ENCODE measurements around the gene BABAM2.
A peak's percentile ranks its signal among the peaks of the same experiment; 100 is the strongest.
"Not testable (repeated sequence)": the region's sequence is repeated elsewhere in the genome, so short reads cannot be mapped to it uniquely, and the experiment has no call there.

The BABAM2 gene

GRCh38 chr2:27863146-27863545 is 27.4 kb upstream of the BABAM2 start:
- no peak overlapping the region for H3K4me3 ChIP-seq
- DNase-seq (ENCODE audit: low spot score in 2 of 2), result no peak
- in situ Hi-C loops (cut with MboI; ENCODE audit: low sequenced_read_pairs), result no loop called here

GRCh38 chr2:27863955-27864354 is 26.6 kb upstream of the BABAM2 start:
- DNase-seq (ENCODE audit: low spot score in 2 of 2); H3K36me3 ChIP-seq (replicated peaks); H3K27me3 ChIP-seq (ENCODE audit: low read depth); H3K4me3 ChIP-seq; H3K4me1 ChIP-seq; in situ Hi-C loops (cut with MboI; ENCODE audit: low sequenced_read_pairs); H3K9me3 ChIP-seq: not testable (repeated sequence)

More at GRCh38 chr2:27863146-27863545, 27.4 kb upstream of the BABAM2 start:
- Histone ChIP-seq H3K27me3 (ENCODE audit: low read depth) (no peaks in the 10 kb centered on the region), H3K36me3 (replicated peaks) (no peaks in the 10 kb centered on the region), H3K4me1 (no peaks in the 10 kb centered on the region), H3K9me3 (peaks cover 2% of the 10 kb centered on the region; the same call in 1 of the 2 replicates)

- Histone ChIP-seq H3K36me3 (replicated peaks) (no peaks in the 10 kb centered on the region), H3K27me3 (ENCODE audit: low read depth) (no peaks in the 10 kb centered on the region), H3K4me1 (no peaks in the 10 kb centered on the region), H3K4me3 (no peak overlapping the region), H3K9me3 (no peaks in the 10 kb centered on the region)
- in situ Hi-C loops (cut with MboI; ENCODE audit: low sequenced_read_pairs), result no loop called here
- no peak for DNase-seq (ENCODE audit: low spot score in 2 of 2)
Measured at GRCh38 chr2:27866237-27866636, 24.3 kb upstream of the BABAM2 start.

- no peak for DNase-seq (ENCODE audit: low spot score in 2 of 2)
- no peaks in the 10 kb centered on the region for H3K4me1 ChIP-seq
- no peaks in the 10 kb centered on the region for H3K27me3 ChIP-seq (ENCODE audit: low read depth)
- no peaks in the 10 kb centered on the region for H3K9me3 ChIP-seq
- no peaks in the 10 kb centered on the region for H3K36me3 ChIP-seq (replicated peaks)
- in situ Hi-C loops (cut with MboI; ENCODE audit: low sequenced_read_pairs), result no loop called here
- H3K4me3 ChIP-seq, result no peak overlapping the region
Measured at GRCh38 chr2:27869763-27870162, 20.8 kb upstream of the BABAM2 start.

- in situ Hi-C loops (cut with MboI; ENCODE audit: low sequenced_read_pairs), result no loop called here
- Histone ChIP-seq H3K9me3 (no peaks in the 10 kb centered on the region), H3K4me1 (no peaks in the 10 kb centered on the region), H3K27me3 (ENCODE audit: low read depth) (no peaks in the 10 kb centered on the region), H3K4me3 (no peak overlapping the region), H3K36me3 (replicated peaks) (no peaks in the 10 kb centered on the region)
- DNase-seq (ENCODE audit: low spot score in 2 of 2), result no peak
Measured at GRCh38 chr2:27870724-27871123, 19.8 kb upstream of the BABAM2 start.

GRCh38 chr2:27871802-27872201 is 18.7 kb upstream of the BABAM2 start:
- Histone ChIP-seq H3K27me3 (ENCODE audit: low read depth) (no peaks in the 10 kb centered on the region), H3K9me3 (no peaks in the 10 kb centered on the region), H3K36me3 (replicated peaks) (no peaks in the 10 kb centered on the region), H3K4me1 (no peaks in the 10 kb centered on the region), H3K4me3 (no peak overlapping the region)
- DNase-seq (ENCODE audit: low spot score in 2 of 2), result peak in 1 of 2 experiments; percentile 10
- in situ Hi-C loops (cut with MboI; ENCODE audit: low sequenced_read_pairs), result no loop called here

- Histone ChIP-seq H3K36me3 (replicated peaks) (no peaks in the 10 kb centered on the region), H3K4me1 (no peaks in the 10 kb centered on the region), H3K27me3 (ENCODE audit: low read depth) (no peaks in the 10 kb centered on the region), H3K4me3 (no peak overlapping the region), H3K9me3 (no peaks in the 10 kb centered on the region)
- DNase-seq (ENCODE audit: low spot score in 2 of 2), result no peak
- in situ Hi-C loops (cut with MboI; ENCODE audit: low sequenced_read_pairs), result no loop called here
Measured at GRCh38 chr2:27873091-27873490, 17.4 kb upstream of the BABAM2 start.

GRCh38 chr2:27875089-27875881 is 15.2 kb upstream of the BABAM2 start:
- H3K4me3 ChIP-seq, result no peak overlapping the region
- no peaks in the 10 kb centered on the region for H3K4me1 ChIP-seq
- DNase-seq (ENCODE audit: low spot score in 2 of 2), result no peak
- in situ Hi-C loops (cut with MboI; ENCODE audit: low sequenced_read_pairs), result no loop called here
- no peaks in the 10 kb centered on the region; the same call in 1 of the 2 replicates for H3K9me3 ChIP-seq
- no peaks in the 10 kb centered on the region for H3K36me3 ChIP-seq (replicated peaks)
- no peaks in the 10 kb centered on the region for H3K27me3 ChIP-seq (ENCODE audit: low read depth)

- in situ Hi-C loops (cut with MboI; ENCODE audit: low sequenced_read_pairs), result no loop called here
- Histone ChIP-seq H3K4me1 (no peaks in the 10 kb centered on the region), H3K27me3 (ENCODE audit: low read depth) (no peaks in the 10 kb centered on the region)
Measured at GRCh38 chr2:27878825-27879224, 11.7 kb upstream of the BABAM2 start.

GRCh38 chr2:27881815-27882583 is 8.5 kb upstream of the BABAM2 start:
- H3K9me3 ChIP-seq; H3K36me3 ChIP-seq (replicated peaks); in situ Hi-C loops (cut with MboI; ENCODE audit: low sequenced_read_pairs); H3K4me3 ChIP-seq; H3K4me1 ChIP-seq; DNase-seq (ENCODE audit: low spot score in 2 of 2); H3K27me3 ChIP-seq (ENCODE audit: low read depth): not testable (repeated sequence)

More at GRCh38 chr2:27878825-27879224, 11.7 kb upstream of the BABAM2 start:
- Histone ChIP-seq H3K4me3 (no peak overlapping the region), H3K36me3 (replicated peaks) (no peaks in the 10 kb centered on the region), H3K9me3 (no peaks in the 10 kb centered on the region; the same call in 1 of the 2 replicates)
- no peak for DNase-seq (ENCODE audit: low spot score in 2 of 2)

GRCh38 chr2:27882584-27882922 is 8.0 kb upstream of the BABAM2 start:
- H3K4me3 ChIP-seq; H3K9me3 ChIP-seq; DNase-seq (ENCODE audit: low spot score in 2 of 2); H3K27me3 ChIP-seq (ENCODE audit: low read depth); in situ Hi-C loops (cut with MboI; ENCODE audit: low sequenced_read_pairs); H3K36me3 ChIP-seq (replicated peaks); H3K4me1 ChIP-seq: not testable (repeated sequence)

- no peak overlapping the region for H3K4me3 ChIP-seq
- H3K27me3 ChIP-seq (ENCODE audit: low read depth), result no peaks in the 10 kb centered on the region
- peaks cover 3% of the 10 kb centered on the region for H3K4me1 ChIP-seq
- DNase-seq (ENCODE audit: low spot score in 2 of 2), result no peak
- in situ Hi-C loops (cut with MboI; ENCODE audit: low sequenced_read_pairs), result no loop called here
- no peaks in the 10 kb centered on the region; the same call in 1 of the 2 replicates for H3K9me3 ChIP-seq
- no peaks in the 10 kb centered on the region for H3K36me3 ChIP-seq (replicated peaks)
Measured at GRCh38 chr2:27884601-27885000, 5.9 kb upstream of the BABAM2 start.

GRCh38 chr2:27885234-27885633 is 5.3 kb upstream of the BABAM2 start:
- Histone ChIP-seq H3K4me1 (peaks cover 5% of the 10 kb centered on the region), H3K4me3 (no peak overlapping the region), H3K36me3 (replicated peaks) (no peaks in the 10 kb centered on the region), H3K9me3 (no peaks in the 10 kb centered on the region), H3K27me3 (ENCODE audit: low read depth) (no peaks in the 10 kb centered on the region)
- in situ Hi-C loops (cut with MboI; ENCODE audit: low sequenced_read_pairs), result no loop called here
- DNase-seq (ENCODE audit: low spot score in 2 of 2), result no peak

GRCh38 chr2:27885661-27886060 is 4.9 kb upstream of the BABAM2 start:
- Histone ChIP-seq H3K9me3 (no peaks in the 10 kb centered on the region), H3K4me3 (no peak overlapping the region), H3K4me1 (peaks cover 5% of the 10 kb centered on the region), H3K27me3 (ENCODE audit: low read depth) (no peaks in the 10 kb centered on the region), H3K36me3 (replicated peaks) (no peaks in the 10 kb centered on the region)
- no peak for DNase-seq (ENCODE audit: low spot score in 2 of 2)
- in situ Hi-C loops (cut with MboI; ENCODE audit: low sequenced_read_pairs), result no loop called here
